DND-41 (cell line): ENCODE data around the gene CST5.

Source experiments
- ATAC-seq: fragments of 200-7000 bp; cut with Tn5 transposase; 3 replicates; pipeline ENCODE4 v1.9.1; 2021; ENCODE audit warnings: low read depth; ENCODE audit not compliant: insufficient read depth
- DNase-seq: peaks from one replicate; pipeline ENCODE4 v3.0.0-alpha.2; 2020
- H2AFZ ChIP-seq: 2 replicates; pipeline ENCODE4 v1.6.0; 2012; ENCODE audit warnings: low read depth, low read length
- H3K27ac ChIP-seq: 2 replicates; pipeline ENCODE4 v1.5.1; 2012; ENCODE audit warnings: low read length, inconsistent platforms
- H3K27me3 ChIP-seq: fragments of 200-600 bp; sonication (generic); 2 replicates; pipeline ENCODE4 v1.6.0; 2012; ENCODE audit warnings: low read length, mild to moderate bottlenecking, inconsistent platforms; ENCODE audit not compliant: insufficient read depth, poor library complexity
- H3K36me3 ChIP-seq: 2 replicates; pipeline ENCODE4 v1.5.1; 2012; ENCODE audit warnings: low read length, inconsistent platforms; ENCODE audit not compliant: insufficient read depth
- H3K4me1 ChIP-seq: 2 replicates; pipeline ENCODE4 v1.5.1; 2012; ENCODE audit warnings: mild to moderate bottlenecking, low read length; ENCODE audit not compliant: insufficient read depth
- H3K4me2 ChIP-seq: 2 replicates; pipeline ENCODE4 v1.6.0; 2012; ENCODE audit warnings: mild to moderate bottlenecking, moderate library complexity, low read length, inconsistent platforms; ENCODE audit not compliant: insufficient read depth
- H3K4me3 ChIP-seq, 2 experiments: fragments of 200-600 bp in 1 of 2; shearing (Covaris generic) in 1 of 2; 2 replicates each; pipeline ENCODE4 v1.5.1; 2012 to 2016; ENCODE audit warnings: inconsistent platforms in 2 of 2, low read length in 2 of 2, mild to moderate bottlenecking in 2 of 2, low read depth in 1 of 2, moderate library complexity in 1 of 2
- H3K79me2 ChIP-seq: 2 replicates; pipeline ENCODE4 v1.6.0; 2012; ENCODE audit warnings: low read length, inconsistent platforms; ENCODE audit not compliant: insufficient read depth
- H3K9ac ChIP-seq: 2 replicates; pipeline ENCODE4 v1.6.0; 2012; ENCODE audit warnings: low read depth, mild to moderate bottlenecking, inconsistent platforms, low read length, moderate library complexity
- H3K9me3 ChIP-seq: 2 replicates; pipeline ENCODE4 v1.5.1; 2012; ENCODE audit warnings: low read length, moderate library complexity, mild to moderate bottlenecking, inconsistent platforms; ENCODE audit not compliant: insufficient read depth, severe bottlenecking
- H4K20me1 ChIP-seq: 2 replicates; pipeline ENCODE4 v1.6.0; 2012; ENCODE audit warnings: low read length; ENCODE audit not compliant: insufficient read depth
- CTCF ChIP-seq: IDR thresholded peaks from 2 replicates; pipeline ENCODE4 v1.5.1; 2012; ENCODE audit warnings: borderline replicate concordance, low read length, moderate library complexity, mild to moderate bottlenecking; ENCODE audit not compliant: poor library complexity, severe bottlenecking; ENCODE audit errors: extremely low read depth
- EZH2 ChIP-seq: IDR thresholded peaks from 3 replicates; pipeline ENCODE4 v1.6.1; 2012; ENCODE audit warnings: borderline replicate concordance, low read depth, mild to moderate bottlenecking, moderate library complexity, low read length, inconsistent platforms; ENCODE audit not compliant: severe bottlenecking

The CST5 gene

GRCh38 chr20:23856226-23856625 is 23.3 kb downstream of the CST5 start:
- TF ChIP-seq CTCF (no peak), EZH2 (no peak)
- Histone ChIP-seq H3K4me1 (no peaks in the 10 kb centered on the region), H3K4me3 (no peak overlapping the region), H3K27me3 (no peaks in the 10 kb centered on the region), H3K79me2 (no peaks in the 10 kb centered on the region), H3K4me2 (no peak overlapping the region), H3K27ac (no peak overlapping the region), H4K20me1 (no peaks in the 10 kb centered on the region), H3K36me3 (no peaks in the 10 kb centered on the region), H3K9me3 (no peaks in the 10 kb centered on the region), H2AFZ (no peak overlapping the region), H3K9ac (no peak overlapping the region)
- DNase-seq (no peak), ATAC-seq (no peak)

GRCh38 chr20:23841693-23842092 is 37.9 kb downstream of the CST5 start:
- no peak for ATAC-seq
- no peak for DNase-seq
- Histone ChIP-seq H3K4me1 (no peaks in the 10 kb centered on the region), H3K27me3 (no peaks in the 10 kb centered on the region), H3K27ac (no peak overlapping the region), H3K79me2 (no peaks in the 10 kb centered on the region), H3K36me3 (no peaks in the 10 kb centered on the region), H3K9me3 (no peaks in the 10 kb centered on the region), H3K4me3 (no peak overlapping the region), H2AFZ (no peak overlapping the region), H3K9ac (no peak overlapping the region), H3K4me2 (no peak overlapping the region), H4K20me1 (no peaks in the 10 kb centered on the region)
- no peak for TF ChIP-seq EZH2
- TF ChIP-seq CTCF = no peak

- H2AFZ ChIP-seq = no peak overlapping the region
- H3K4me3 ChIP-seq = no peak overlapping the region
- H3K27ac ChIP-seq = no peak overlapping the region
- H3K4me2 ChIP-seq = no peak overlapping the region
- DNase-seq = peak; percentile 20
- no peak overlapping the region for H3K9ac ChIP-seq
- H4K20me1 ChIP-seq = no peaks in the 10 kb centered on the region
- ATAC-seq = no peak
- H3K27me3 ChIP-seq = no peaks in the 10 kb centered on the region
- H3K4me1 ChIP-seq = no peaks in the 10 kb centered on the region
- H3K9me3 ChIP-seq = no peaks in the 10 kb centered on the region
- no peak for TF ChIP-seq EZH2
- TF ChIP-seq CTCF = no peak
- no peaks in the 10 kb centered on the region for H3K79me2 ChIP-seq
- no peaks in the 10 kb centered on the region for H3K36me3 ChIP-seq
Observed at GRCh38 chr20:23835716-23836115, 43.8 kb downstream of the CST5 start.
